ENCODE measurements around the gene FNDC8. TPM values are rescaled to one million over a fixed set of nuclear protein-coding genes. Genes with fewer than 3 reads are reported as not detected.

Gene FNDC8
- polyA plus RNA-seq, 2 of the 4 experiments (the other 2 are of a cell fraction), result not detected

DNA sequence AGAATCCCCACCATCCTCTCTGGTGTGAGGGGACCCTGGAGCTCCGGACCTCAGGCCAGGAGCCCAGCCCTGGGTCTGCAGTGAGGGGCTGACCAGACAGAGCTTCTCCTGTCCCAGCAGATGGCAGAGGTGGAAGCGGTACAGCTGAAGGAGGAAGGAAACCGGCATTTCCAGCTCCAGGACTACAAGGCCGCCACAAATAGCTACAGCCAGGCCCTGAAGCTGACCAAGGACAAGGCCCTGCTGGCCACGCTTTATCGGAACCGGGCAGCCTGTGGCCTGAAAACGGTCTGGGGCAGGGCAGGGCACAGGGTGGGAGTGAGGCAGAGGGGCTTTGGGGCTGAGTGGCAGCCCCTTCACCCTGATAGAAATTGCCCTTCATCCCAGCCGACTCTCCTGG is 26.7 kb downstream of the FNDC8 start:
- H3K4me1 ChIP-seq, result no peaks in the 10 kb centered on the region
- FAIRE-seq (no peak), ATAC-seq (peak in 1 of 2 experiments; percentile 22; a peak in 2 of 6 replicates), DNase-seq (ENCODE audit: low read depth in 1 of 2, low spot score in 1 of 2) (no peak)
- TF ChIP-seq, protein P1, sequence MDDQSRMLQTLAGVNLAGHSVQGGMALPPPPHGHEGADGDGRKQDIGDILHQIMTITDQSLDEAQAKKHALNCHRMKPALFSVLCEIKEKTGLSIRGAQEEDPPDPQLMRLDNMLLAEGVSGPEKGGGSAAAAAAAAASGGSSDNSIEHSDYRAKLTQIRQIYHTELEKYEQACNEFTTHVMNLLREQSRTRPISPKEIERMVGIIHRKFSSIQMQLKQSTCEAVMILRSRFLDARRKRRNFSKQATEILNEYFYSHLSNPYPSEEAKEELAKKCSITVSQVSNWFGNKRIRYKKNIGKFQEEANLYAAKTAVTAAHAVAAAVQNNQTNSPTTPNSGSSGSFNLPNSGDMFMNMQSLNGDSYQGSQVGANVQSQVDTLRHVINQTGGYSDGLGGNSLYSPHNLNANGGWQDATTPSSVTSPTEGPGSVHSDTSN (IDR thresholded peaks at IDR 0.05), result no peak
- TF ChIP-seq HOXA7 (CRISPR knock-in tag; IDR thresholded peaks at IDR 0.05) (no peak), KDM1A (IDR thresholded peaks at IDR 0.05; ENCODE audit: low read depth) (no peak), EHMT2 (IDR thresholded peaks at IDR 0.05; ENCODE audit: low read depth) (no peak), SMC3 (IDR thresholded peaks at IDR 0.05) (no peak), POLR2AphosphoS2 (conservative IDR thresholded peaks at IDR 0.05; ENCODE audit: low read length) (no peak), TFCP2L1 (CRISPR knock-in tag; IDR thresholded peaks at IDR 0.05) (no peak), ZFP36 (IDR thresholded peaks at IDR 0.05; ENCODE audit: borderline replicate concordance, partially characterized antibody) (no peak), FOXS1 (CRISPR knock-in tag; IDR thresholded peaks at IDR 0.05) (no peak), RAD21 (conservative IDR thresholded peaks at IDR 0.05 in 1 of 2, IDR thresholded peaks at IDR 0.05 in 1 of 2) (no peak), HDAC2 (IDR thresholded peaks at IDR 0.05) (no peak), CEBPB (IDR thresholded peaks at IDR 0.05) (no peak), HOXB13 (CRISPR knock-in tag; IDR thresholded peaks at IDR 0.05; ENCODE audit: low read depth) (no peak), ESRRA (IDR thresholded peaks at IDR 0.05; ENCODE audit: borderline replicate concordance, low read length) (no peak), MAZ (IDR thresholded peaks at IDR 0.05; ENCODE audit: borderline replicate concordance, low read depth, low read length) (no peak), HOXB5 (CRISPR knock-in tag; IDR thresholded peaks at IDR 0.05) (no peak)
- TF ChIP-seq, protein P2, sequence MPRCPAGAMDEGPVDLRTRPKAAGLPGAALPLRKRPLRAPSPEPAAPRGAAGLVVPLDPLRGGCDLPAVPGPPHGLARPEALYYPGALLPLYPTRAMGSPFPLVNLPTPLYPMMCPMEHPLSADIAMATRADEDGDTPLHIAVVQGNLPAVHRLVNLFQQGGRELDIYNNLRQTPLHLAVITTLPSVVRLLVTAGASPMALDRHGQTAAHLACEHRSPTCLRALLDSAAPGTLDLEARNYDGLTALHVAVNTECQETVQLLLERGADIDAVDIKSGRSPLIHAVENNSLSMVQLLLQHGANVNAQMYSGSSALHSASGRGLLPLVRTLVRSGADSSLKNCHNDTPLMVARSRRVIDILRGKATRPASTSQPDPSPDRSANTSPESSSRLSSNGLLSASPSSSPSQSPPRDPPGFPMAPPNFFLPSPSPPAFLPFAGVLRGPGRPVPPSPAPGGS (IDR thresholded peaks at IDR 0.05), result no peak
- TF ChIP-seq, protein P3, sequence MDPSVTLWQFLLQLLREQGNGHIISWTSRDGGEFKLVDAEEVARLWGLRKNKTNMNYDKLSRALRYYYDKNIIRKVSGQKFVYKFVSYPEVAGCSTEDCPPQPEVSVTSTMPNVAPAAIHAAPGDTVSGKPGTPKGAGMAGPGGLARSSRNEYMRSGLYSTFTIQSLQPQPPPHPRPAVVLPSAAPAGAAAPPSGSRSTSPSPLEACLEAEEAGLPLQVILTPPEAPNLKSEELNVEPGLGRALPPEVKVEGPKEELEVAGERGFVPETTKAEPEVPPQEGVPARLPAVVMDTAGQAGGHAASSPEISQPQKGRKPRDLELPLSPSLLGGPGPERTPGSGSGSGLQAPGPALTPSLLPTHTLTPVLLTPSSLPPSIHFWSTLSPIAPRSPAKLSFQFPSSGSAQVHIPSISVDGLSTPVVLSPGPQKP (IDR thresholded peaks at IDR 0.05; ENCODE audit: low read depth, low read length), result no peak
- TF ChIP-seq, protein P4, sequence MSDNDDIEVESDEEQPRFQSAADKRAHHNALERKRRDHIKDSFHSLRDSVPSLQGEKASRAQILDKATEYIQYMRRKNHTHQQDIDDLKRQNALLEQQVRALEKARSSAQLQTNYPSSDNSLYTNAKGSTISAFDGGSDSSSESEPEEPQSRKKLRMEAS (IDR thresholded peaks at IDR 0.05), result no peak
- H3K27ac ChIP-seq, result no peak overlapping the region
- no peaks in the 10 kb centered on the region for H3K9me3 ChIP-seq
- ChIA-PET CTCF (interaction anchor here (1.0 to 3.6 kb wide), 5 partner anchors 15 to 392 kb away, joined by 3 to 17 read pairs (median 11); partner anchors contain the start of gene RAD51D), POLR2A (interaction anchor here (1.2 to 1.5 kb wide), 3 partner anchors 14 to 420 kb away, joined by 3 to 4 read pairs (median 3); no protein-coding TSS in a partner anchor)
- WGBS (ENCODE audit: missing lambda C conversion rate), result 68% methylated on average over 9 of the region's 9 CpGs
- H3K4me3 ChIP-seq, result no peak overlapping the region
- H3K4me2 ChIP-seq, result no peak overlapping the region

DNA sequence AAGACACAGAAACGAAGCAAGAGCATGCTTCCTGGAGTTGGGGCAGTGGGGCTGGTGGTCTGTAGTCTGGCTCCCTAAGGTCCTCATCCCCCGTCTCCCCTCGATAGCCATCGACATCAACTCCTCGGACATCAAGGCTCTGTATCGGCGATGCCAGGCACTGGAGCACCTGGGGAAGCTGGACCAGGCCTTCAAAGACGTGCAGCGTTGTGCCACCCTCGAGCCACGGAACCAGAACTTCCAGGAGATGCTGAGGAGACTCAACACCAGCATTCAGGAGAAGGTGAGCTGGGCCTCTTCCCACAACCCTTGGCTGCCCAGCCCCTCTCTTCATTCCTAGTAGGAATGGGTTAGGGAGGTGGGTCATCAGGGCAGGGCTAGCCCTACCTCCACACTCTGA is 28.5 kb downstream of the FNDC8 start:
- Histone ChIP-seq H3K4me2 (no peak overlapping the region), H3K9me3 (no peaks in the 10 kb centered on the region), H3K4me3 (no peak overlapping the region), H3K4me1 (no peaks in the 10 kb centered on the region), H3K27ac (no peak overlapping the region)
- WGBS (ENCODE audit: missing lambda C conversion rate), result 55% methylated on average over 5 of the region's 11 CpGs
- ChIA-PET POLR2A (no interaction called here), CTCF (interaction anchor here (0.9 to 2.7 kb wide), 5 partner anchors 13 to 390 kb away, joined by 3 to 13 read pairs (median 5); no protein-coding TSS in a partner anchor)
- DNase-seq (ENCODE audit: low read depth in 1 of 2, low spot score in 1 of 2) (no peak), FAIRE-seq (no peak), ATAC-seq (no peak)
- TF ChIP-seq TP53 (CRISPR knock-in tag; IDR thresholded peaks at IDR 0.05) (no peak), HOXA7 (CRISPR knock-in tag; IDR thresholded peaks at IDR 0.05) (no peak), KDM5A (IDR thresholded peaks at IDR 0.05) (no peak), CHD2 (IDR thresholded peaks at IDR 0.05; ENCODE audit: low read length, partially characterized antibody) (no peak), ZNF302 (CRISPR knock-in tag; IDR thresholded peaks at IDR 0.05) (no peak), EHMT2 (IDR thresholded peaks at IDR 0.05; ENCODE audit: low read depth) (no peak), PHF8 (IDR thresholded peaks at IDR 0.05; ENCODE audit: borderline replicate concordance, low read depth) (no peak), TFCP2L1 (CRISPR knock-in tag; IDR thresholded peaks at IDR 0.05) (no peak), CHD4 (IDR thresholded peaks at IDR 0.05; ENCODE audit: borderline replicate concordance) (no peak), HOXB13 (CRISPR knock-in tag; IDR thresholded peaks at IDR 0.05; ENCODE audit: low read depth) (no peak), HOXB5 (CRISPR knock-in tag; IDR thresholded peaks at IDR 0.05) (no peak)
- TF ChIP-seq, protein P3 (IDR thresholded peaks at IDR 0.05; ENCODE audit: low read depth, low read length), result no peak
- TF ChIP-seq, protein P2 (IDR thresholded peaks at IDR 0.05), result no peak
- TF ChIP-seq, protein P5, sequence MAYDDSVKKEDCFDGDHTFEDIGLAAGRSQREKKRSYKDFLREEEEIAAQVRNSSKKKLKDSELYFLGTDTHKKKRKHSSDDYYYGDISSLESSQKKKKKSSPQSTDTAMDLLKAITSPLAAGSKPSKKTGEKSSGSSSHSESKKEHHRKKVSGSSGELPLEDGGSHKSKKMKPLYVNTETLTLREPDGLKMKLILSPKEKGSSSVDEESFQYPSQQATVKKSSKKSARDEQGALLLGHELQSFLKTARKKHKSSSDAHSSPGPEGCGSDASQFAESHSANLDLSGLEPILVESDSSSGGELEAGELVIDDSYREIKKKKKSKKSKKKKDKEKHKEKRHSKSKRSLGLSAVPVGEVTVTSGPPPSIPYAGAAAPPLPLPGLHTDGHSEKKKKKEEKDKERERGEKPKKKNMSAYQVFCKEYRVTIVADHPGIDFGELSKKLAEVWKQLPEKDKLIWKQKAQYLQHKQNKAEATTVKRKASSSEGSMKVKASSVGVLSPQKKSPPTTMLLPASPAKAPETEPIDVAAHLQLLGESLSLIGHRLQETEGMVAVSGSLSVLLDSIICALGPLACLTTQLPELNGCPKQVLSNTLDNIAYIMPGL (CRISPR knock-in tag; IDR thresholded peaks at IDR 0.05; ENCODE audit: borderline replicate concordance), result no peak

Measured in A549 (cell line).